HG03135 (cell line): ENCODE data around the gene EFCAB6.

Experiments used
- ATAC-seq: cut with Tn5 transposase; IDR thresholded peaks from one replicate; pipeline ENCODE4 v1.9.1; 2021; ENCODE audit warnings: mild to moderate bottlenecking, moderate library complexity; ENCODE audit not compliant: unreplicated experiment

Gene EFCAB6

DNA sequence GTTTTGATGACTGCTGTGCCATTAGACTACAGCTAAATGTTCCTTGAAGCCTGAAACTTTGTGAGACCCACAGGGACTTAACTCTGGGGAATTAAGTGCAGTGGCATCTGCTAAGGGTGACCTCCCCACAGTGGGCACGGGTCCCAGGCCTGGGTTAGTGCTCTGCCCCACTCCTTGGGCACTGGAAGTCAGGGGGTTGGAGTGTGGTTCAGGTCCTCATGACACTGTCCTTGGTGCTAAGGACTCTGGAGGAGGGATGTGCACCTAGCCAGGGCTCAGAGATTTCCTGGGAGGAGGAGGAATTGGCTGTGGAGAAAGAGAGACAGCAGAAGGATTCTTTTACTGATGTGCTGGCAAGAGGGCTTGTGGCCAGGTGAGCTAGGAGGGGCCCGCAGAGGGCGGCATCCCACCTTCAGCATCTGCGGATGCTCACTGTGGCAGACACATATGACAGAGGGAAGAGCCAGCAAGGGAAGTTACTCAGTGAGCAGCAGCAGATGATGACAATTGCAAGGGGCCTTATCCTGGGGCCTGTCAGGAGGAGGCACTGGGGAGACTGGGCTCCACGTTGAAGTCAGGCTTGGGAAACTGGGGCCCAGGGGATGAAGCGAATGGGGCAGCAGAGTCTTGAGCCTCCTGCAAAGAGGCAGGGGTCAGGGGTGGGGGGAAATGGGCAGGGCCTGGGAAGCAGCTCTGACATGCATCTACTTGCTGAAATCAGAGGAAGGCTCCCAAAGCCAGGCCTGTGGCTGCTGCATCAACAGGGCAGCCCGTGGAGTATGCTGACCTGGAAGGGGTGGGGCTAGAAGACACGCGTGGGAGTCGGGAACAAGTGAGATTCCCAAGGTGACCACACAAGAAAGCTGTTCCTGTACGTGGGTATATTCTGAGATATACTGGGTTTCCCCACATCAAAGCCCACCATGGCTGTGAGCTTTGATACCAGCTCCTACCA lies 256.3 kb downstream of the EFCAB6 start:
- no peak for ATAC-seq

DNA sequence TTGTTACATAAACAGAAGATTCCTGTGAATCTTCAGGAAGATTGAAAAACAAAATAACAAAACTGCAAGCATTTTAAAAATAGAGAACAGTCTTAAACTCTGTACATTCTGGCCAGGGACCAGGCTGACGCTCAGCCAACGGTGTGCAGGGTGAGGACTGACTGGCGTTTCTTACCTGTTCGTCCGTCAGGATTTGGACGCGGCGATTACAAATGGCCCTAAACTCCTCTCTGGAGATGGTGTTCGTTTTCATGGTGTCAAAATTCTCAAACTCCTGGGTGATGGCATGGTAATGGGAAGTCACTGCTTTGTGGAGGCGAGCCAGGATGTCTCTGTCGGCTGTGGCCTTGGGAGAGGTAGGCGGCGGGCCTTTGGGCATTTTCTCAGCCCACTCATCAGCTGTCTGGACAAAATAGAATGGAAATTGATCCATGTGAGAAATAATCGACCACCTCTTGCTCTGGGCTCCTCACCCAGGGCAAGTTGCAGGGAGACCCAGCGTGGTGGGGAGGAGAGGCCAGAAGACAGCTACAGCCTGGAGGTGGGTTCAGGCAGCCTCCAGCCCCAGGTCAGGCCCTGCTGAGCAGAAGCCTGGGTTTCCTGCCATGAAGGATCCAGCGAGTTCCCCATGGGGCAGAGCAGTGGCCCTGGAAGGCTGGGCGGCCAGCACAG lies 257.3 kb downstream of the EFCAB6 start:
- ATAC-seq = no peak

DNA sequence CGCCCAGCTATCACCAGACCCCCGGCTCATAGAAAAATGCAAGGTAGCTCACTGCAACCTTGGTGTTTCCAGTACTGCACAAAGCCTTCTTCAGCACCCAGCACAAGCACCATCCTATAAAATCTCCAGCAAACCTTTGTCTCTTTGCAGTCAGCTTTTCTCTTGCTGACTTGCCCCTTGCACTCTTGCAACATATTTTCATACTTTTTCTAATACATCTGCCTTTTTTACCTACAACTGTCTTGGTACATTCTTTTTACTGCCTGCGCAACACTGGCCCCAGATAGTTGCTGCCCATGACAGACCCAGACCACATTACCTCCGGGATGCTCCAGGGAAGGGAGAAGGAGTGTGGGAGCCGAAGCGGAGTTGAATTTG lies 257.9 kb downstream of the EFCAB6 start:
- no peak for ATAC-seq

DNA sequence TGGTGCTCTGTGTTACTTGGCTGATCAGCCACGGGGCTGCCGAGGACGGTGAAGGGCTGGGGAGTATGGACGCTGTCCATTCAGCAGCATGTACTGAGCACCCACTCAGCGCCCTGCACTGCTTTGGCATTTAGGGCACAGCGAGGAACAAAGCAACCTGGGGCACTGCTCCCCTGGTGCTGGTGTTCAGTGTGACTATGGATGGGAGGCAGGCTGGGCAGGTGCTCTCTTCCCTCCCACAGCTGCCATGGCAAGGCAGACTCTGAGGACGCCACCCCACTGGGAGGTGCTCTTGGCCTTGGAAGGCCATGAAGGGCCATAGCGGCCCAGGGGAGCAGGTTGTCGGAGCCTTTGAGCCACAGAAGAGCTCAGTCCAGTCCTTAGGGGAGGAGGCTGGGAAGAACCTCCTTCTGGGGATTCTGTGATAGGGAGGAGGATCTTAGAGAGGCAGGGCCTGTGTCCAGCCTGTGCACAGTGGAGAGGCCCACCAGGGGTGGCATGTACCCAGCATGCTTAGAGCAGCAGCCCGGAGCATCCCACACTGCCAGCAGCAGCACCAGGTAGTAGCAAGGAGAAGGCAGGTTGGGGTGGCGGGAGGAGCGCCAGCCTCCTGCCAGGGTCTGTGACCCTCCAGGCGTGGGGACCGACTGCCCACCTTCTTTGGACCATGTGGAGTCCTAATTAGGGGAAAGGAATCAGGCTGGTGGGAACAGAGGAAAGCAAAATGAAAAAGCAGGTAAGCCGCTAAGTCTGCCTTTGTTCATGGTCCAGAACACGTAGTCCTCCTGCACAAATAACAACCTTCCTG lies 258.4 kb downstream of the EFCAB6 start:
- ATAC-seq = no peak

DNA sequence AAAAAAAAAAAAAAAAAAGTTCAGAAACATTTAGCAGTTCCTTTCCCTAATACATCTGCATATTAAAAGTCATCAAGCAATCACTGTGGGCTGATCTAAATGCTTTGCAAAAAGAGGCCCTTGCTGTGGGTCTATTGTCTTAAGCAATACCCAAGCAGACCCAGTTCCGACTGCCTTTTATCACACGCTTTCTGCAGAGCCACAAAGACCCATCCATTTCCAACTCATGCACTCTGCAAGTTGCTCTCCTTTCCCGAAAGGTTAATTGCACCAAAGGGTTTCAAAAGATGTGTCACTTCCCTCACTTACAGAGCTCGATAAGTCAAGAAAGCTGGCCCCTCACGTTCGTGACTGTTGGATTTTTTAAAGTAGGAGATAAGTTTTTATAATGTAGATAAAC lies 261.4 kb downstream of the EFCAB6 start:
- no peak for ATAC-seq

DNA sequence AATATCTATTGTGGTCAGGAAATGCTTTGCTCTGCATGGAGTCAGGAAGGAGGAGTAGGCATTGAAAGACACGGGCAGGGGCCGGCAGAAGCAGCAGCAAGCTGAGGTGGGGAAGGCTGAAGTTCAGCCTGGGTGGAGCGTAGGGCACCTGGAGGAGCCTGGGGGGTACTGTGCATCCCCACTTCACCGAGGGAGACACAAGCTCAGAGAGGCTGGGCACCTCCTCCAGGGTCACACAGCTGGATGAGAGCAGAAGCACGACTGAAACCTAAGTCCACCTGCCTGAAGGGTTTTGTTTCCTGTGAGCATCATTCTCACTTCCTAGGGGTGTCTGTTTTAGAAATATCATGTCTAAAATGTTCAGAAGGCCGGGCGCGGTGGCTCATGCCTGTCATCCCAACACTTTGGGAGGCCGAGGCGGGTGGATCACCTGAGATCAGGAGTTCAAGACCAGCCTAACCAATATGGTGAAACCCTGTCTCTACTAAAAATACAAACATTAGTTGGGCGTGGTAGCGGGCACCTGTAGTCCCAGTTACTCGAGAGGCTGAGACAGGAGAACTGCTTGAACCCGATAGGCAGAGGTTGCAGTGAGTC lies 262.0 kb downstream of the EFCAB6 start:
- ATAC-seq = no peak

DNA sequence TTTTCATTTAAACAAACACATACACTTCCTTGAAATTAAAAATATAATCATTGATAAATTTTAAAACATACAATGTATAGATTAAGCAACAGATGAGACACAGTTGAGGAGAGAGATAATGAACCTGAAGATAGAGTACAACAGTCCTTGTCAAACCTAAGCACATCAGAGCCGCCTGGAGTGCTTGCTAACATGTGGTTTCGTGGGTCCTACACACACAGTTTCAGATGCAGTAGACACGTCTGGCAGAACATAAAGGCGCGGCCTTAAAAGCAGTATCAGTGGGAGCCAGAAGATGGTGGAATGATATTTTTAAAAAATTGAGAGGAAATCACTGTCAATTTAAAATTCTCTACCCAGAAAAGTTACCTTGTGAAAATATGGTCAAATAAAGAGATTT lies 265.9 kb downstream of the EFCAB6 start:
- ATAC-seq = no peak

DNA sequence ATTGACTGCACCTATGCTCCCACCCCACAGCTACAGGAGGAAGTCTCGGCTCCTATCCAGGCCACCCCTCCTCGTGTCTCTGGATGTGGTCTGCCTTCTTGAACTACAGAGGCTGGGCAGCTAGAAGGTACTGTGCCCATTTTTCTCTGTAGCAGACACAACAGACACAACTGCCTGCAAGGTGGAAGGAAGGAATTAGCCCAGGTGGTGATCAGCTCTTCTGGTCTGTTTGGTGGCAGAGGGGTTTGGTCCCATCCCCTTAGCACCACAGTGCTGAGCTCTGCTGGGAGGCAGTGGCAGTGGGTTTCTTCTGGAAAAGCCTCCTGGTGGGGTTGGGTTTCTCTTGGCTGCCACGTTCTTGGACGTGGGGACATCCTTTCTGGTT lies 267.8 kb downstream of the EFCAB6 start:
- ATAC-seq = no peak

DNA sequence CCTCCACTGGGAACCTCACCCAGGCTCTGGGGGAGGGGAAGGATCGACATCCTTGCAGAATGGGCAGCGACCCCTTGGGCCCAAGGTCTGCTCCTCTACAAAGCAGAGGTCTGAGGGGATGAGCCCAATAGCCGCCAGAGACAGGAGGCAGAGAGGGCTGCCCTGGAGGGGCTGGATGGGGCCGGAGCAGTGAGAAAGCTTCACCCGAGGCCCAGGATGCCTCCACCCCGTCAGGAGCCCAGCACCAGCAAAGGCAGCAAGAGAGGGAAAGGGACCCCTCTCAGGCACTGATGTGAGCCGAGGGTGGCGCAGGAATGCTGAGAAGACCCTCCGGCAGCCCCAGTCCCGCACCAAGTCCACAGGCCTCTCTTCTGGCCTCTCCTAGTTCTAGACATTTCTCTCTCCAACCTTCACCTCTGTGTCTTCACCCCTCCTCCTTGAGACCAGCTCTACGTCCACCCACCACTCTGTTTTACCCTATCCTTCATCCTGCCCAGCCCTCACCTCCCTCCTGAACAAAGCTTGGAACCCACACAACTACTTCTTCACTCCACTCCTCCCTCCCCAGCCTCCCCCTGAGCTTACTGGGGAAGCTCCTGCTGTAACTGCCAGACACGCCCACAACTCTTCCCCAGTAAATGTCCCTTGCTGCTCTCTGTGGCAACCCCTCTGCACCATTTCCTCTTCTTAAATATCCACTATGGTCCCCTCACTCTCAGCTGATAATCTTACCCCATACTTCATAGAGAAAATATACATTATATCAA lies 268.4 kb downstream of the EFCAB6 start:
- ATAC-seq = no peak

DNA sequence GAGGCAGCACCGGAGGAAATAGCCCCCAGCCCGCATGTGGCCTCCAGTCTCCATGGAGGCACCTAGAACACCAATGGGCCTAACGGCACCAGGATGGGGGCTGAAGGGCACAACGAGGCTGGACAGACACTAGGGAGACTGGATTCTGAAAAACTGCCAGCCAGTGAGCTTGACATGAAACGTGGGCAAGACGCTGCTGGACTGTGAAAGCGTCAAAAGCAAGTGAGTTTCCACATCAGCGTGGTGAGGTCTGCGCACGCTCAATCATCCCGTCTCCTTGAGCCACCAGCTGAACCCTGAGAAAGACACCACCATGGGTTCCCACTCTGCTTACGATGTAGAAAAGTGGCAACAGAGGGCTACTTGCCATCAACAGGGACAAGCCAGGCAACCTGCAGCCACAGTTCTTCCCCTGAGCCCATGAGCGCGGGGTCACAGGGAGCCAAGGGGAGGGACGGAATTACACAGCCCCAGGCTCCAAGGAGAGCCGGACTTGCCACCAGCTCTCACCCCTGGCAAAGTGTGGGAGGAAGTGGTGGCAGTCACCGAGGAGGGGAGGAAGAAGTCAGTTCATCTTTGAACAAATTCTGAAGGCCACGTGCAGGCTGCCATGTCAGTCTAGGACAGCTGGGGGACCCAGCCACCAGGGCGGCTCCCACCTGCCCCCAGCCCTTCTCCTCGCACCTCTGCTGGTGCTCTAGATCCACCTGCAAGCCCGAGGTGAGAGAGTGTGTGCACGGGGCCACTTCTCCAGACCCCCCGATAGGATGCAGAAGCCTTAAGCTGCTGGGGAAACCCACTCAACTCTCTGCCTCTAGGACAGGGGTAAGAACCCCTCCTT lies 269.2 kb downstream of the EFCAB6 start:
- no peak for ATAC-seq

DNA sequence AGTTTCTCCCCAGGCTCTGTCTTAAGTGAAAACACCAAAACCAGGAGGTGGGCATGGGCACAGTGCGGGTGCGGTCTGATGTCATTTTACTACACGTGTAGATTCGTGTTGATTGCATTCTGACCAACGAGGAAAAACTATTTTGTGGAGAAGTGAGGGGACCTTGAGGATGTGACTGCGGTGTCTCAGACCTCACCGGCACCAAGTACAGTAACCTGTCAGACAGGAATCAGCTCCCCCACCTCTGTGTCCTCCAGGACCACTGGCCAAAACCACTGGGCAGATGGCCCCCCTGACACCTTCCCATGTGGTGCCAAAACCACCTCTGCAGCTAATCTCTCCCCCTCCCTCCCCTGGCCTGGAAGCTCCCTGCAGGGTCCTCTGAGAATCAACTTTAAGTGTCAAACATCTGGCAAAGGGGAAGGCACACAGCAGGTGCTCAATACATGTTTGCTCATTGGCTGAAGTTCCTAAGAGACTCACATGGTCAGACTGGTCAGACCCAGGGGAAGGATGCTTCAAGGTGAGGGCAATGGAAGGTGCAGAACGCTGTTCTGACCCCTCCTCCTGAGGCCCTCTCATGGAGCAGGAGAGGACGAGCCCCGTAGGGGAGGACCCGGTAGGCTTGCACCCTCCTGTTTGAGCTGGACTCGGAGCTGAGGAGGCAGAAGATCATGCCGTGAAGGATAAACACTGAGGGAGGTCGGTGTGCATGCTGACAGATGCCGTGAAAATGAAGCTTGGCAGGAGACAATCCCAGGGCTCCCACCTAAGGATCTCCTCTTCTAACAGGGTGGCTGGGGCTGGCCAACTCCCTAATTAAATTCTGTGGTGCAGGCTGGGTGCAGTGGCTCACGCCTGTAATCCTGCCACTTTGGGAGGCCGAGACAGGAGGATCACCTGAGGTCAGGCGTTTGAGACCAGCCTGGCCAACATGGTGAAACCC lies 270.4 kb downstream of the EFCAB6 start:
- no peak for ATAC-seq

DNA sequence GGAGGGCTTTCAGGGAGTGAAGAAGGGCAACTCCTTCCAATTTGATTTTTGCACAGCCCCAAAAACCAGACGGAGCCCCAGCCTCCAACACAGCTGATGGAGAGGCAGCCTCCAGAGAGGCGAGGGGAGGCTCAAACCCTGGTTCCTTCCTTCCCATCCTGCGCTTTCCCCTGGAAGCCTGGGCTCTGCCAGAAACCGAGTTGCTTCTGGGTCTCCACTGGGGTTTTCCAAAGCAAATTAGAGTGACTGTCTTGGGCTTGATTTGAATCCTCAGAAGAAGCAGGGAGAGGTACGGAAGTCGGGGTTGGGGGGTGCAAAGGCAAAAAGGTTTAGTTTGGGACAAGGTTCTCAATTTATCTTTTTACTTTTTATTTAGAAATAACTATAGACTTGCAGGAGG lies 271.1 kb downstream of the EFCAB6 start:
- ATAC-seq = no peak

DNA sequence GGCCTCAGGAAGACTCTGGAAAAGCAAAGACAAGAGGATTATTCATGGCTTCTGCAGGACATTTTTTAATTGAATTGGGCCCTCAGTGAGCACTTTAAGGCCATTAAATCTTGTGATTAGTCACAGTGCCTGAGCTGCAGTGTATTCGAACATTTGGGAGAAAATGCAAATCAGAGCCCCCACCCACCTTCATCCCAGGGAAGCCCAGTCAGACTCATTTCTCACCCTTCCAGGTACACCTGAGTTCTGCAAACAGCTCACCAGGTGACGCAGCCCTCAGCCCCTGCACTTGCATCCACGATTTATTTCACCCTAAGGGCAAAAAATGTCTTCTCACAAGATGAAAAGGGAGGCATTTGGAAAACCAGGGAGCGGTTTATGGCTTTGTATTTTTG lies 271.6 kb downstream of the EFCAB6 start:
- ATAC-seq = no peak

DNA sequence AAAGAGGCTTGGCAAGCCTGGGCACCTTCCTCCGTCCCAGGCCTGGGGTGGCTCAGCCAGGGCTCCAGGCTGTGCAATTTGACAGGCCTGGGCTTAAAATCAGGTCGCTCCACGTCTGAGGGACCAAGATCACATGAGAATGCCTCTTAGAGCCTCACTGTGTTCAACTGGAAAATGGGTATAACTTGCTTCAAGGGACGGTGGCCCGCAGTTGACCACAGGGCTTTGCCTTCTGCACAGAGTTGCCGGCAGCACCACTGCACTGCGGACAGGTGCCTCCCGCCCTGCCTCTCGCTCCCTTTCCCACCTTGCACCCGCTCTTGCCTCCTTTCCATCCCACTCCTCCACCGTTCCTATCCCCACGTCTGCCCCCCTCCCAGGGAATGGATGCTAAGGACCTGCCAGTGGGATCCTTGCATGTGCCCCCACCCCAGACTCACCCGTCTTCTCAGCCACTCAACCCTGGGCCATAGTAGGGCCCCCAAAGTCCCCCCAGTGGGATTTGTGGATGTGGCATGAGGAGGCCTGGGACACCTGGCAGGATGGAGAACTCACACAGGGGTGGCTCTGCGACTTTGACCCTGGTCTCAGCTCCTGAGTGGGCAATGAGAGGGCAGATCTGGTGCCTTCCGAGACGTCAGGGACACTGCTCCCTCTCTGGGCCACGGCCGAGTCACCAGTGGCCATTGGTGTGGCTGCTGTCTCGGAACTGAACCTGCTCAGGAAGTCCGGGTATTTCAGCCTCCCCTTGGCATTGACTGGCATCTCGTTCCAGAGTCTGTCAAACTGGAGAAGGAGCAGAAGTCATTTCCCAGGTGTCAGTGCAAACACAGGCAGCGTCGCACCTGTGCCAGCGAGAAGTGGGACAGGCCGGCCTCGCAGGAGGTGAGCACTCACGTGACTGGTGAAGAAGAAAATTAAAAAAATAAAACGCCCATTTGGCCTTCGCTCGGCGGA lies 272.3 kb downstream of the EFCAB6 start:
- no peak for ATAC-seq

DNA sequence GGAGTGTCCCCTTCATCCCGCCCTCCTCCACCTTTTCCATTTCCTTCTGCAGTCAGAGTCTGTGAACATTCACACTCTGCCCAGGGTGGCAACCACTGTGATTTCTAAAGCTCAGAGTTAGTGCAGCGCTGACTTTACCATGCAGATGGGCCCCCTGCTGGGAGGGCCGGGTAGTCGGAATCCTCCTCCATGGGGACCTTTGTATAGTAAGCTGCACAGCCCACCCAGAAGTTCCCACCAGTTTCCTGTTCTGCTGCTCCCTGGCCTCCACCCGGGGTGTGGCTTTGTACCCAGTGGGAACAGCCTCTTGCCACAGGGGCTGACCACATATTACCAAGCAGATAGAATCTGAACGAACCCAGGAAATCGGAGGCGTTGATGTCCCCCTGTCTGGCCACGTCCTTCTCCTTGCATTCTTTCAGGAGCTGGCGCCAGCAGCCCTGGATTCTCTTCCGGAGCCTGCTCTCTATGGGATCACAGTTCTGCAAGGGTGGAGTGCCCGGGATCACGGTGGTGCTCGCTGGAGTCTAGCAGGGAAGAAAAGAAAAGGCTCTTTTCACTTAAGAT lies 275.0 kb downstream of the EFCAB6 start:
- no peak for ATAC-seq

DNA sequence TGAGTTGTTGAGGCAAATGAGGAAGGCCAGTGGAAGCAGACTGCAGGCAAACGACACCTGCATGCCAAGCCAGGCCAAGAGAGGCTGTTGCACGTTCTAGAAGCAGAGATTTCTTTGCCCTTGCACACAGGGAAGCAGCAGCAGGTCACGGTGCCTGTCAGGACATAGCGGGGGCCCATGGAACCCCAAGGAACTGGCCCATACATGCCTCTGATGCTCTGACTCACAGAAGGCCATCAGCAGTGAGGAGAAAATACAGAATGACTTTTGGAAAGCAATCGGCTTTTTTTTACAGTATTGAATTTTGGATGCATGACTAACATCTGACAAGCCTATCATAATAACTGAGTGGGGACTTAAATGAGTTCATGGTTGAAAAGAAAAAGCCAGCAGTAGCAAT lies 276.4 kb downstream of the EFCAB6 start:
- ATAC-seq = no peak

DNA sequence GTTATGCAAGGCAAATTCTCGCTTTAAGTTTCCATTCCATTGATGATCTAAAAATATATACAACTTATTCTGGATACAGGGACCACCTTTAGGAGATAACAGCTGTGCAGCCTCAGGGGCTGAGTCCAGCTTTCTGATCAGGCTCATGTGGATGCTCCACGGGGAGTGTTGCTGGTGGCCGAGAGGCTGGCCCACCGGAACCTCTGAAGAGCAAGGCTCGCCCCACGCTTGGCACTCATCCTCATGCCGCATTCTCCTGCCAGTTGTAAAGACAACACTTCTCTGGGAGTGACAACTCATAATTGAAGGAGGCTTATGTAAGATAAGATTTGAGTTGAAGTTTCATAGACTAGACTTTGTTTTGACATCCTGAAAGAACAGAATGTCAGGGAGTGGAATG lies 276.8 kb downstream of the EFCAB6 start:
- ATAC-seq = no peak
